HG02642 (cell line): ENCODE results near the gene YTHDF2.
"Not testable (repeated sequence)": the region's sequence is repeated elsewhere in the genome, so short reads cannot be mapped to it uniquely, and the experiment has no call there.

Experiments used
- ATAC-seq: cut with Tn5 transposase; IDR thresholded peaks from one replicate; pipeline ENCODE4 v1.9.1; 2021; ENCODE audit warnings: mild to moderate bottlenecking; ENCODE audit not compliant: unreplicated experiment, poor library complexity

The YTHDF2 gene

GRCh38 chr1:28758420-28758819 is 21.7 kb downstream of the YTHDF2 start:
- no peak for ATAC-seq

- no peak for ATAC-seq
Observed at GRCh38 chr1:28759257-28759656, 22.5 kb downstream of the YTHDF2 start.

DNA sequence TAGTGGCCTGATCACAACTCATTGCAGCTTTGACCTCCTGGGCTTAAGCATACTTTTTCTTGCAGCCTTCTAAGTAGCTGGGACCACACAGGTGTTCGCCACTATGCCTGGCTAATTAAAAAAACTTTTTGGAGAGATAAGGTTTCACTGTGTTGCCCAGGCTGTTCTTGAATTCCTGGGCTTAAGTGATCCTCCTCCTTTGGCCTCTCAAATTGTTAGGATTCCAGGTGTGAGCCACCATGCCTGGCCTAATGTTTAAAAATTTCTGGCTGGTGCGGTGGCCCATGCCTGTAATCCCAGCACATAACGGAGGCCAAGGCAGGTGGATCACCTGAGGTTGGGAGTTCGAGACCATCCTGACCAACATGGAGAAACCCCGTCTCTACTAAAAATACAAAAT is 24.4 kb downstream of the YTHDF2 start:
- no peak for ATAC-seq

GRCh38 chr1:28766532-28767183 is 29.9 kb downstream of the YTHDF2 start:
- ATAC-seq: no peak

- ATAC-seq: no peak
Observed at GRCh38 chr1:28770601-28771165, 33.9 kb downstream of the YTHDF2 start.

- ATAC-seq: not testable (repeated sequence)
Observed at GRCh38 chr1:28771921-28772320, 35.2 kb downstream of the YTHDF2 start.

- ATAC-seq: no peak
Observed at GRCh38 chr1:28773105-28773504, 36.4 kb downstream of the YTHDF2 start.

GRCh38 chr1:28775121-28775942 is 38.6 kb downstream of the YTHDF2 start:
- ATAC-seq: no peak

GRCh38 chr1:28776341-28776740 is 39.6 kb downstream of the YTHDF2 start:
- no peak for ATAC-seq

GRCh38 chr1:28778021-28778420 is 41.3 kb downstream of the YTHDF2 start:
- no peak for ATAC-seq

GRCh38 chr1:28779751-28780408 is 43.1 kb downstream of the YTHDF2 start:
- no peak for ATAC-seq

- no peak for ATAC-seq
Observed at GRCh38 chr1:28781305-28781704, 44.6 kb downstream of the YTHDF2 start.

DNA sequence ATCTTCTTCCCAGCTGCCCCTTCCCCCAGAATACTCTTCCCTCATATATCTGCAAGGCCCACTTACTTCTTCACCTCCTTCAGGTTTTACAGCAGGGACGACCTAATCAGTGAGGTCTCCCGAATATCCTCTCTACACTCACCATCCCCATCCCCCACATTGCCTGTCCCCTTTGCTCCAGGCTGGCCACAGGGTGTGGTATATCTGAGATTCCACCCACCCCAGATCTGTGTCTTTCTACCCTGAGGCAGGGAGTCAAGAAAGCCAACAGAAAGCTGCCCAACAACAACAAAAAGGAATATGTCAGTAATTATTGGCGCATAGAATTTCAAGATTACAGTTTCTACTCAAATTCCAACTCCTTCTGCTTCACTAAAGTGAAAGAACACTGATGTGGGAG is 45.3 kb downstream of the YTHDF2 start:
- ATAC-seq: no peak

- no peak for ATAC-seq
Observed at GRCh38 chr1:28783363-28783762, 46.6 kb downstream of the YTHDF2 start.

DNA sequence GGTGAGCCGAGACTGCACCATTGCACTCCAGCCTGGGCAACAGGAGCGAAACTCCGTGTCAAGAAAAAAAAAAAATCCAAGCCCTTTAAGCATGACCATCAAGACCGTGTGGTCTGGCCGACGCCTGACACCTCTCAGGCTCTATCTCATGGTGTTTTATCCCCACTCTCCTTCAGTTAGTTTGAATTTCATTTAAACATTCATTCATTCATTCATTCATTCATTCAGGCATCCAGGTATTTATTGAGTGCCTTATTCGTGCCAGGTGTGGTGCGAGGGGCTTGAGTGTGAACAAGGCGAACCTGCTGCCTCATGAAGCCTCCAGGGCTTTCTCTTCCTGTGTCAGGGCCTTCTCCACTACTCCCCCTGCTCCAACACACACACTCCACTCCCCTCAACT is 52.7 kb downstream of the YTHDF2 start:
- no peak for ATAC-seq

DNA sequence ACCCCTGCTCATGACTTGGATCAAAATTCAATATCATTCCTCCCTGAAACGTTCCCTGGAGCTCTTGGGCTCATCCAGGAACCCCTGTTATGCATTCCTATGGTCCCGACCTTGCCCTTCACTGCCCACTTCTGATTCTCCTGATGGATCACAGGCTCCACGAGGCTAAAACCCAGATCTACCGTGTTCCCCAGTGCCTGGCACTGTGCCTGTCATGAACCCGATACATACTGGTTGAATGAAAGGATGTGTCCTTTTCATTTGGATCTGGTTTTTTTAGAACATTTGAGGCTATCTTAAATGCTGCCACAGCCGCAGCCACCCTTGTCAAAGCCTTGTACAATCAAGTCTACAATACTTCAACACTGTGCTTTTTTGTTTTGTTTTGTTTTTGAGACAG is 53.1 kb downstream of the YTHDF2 start:
- ATAC-seq: no peak

DNA sequence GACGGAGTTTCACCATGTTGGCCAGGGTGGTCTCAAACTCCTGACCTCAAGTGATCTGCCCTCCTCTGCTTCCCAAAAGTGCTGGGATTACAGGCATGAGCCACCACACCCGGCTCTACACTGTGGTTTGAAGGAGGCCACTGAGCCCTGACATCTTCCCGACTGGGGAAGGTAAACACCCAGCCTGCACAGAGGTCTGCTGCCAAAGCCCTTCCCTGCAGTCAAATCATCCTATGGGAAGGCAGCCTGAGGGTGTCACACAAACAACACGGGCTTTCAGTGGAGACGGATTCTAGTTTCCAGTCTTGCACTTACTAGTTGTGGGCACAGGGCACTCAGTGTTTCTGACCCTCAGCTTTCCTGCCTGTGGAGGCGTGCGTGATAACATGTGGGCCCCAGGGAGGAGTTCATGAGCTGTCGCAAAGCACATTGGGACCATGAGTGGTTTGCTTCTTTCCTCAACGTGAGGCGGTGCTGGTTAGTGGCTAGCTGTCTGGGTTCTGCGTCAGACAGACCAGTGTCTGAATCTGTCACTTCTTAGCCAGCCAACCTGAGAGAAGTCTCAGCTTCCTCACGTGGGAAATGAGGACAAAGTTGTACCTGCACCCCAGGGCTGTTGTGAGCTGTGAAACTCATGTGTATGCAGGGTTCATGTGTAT is 53.8 kb downstream of the YTHDF2 start:
- ATAC-seq: no peak

- not testable (repeated sequence) for ATAC-seq
Observed at GRCh38 chr1:28791929-28792328, 55.2 kb downstream of the YTHDF2 start.

GRCh38 chr1:28792644-28793121 is 55.9 kb downstream of the YTHDF2 start:
- ATAC-seq: no peak

GRCh38 chr1:28794582-28794981 is 57.8 kb downstream of the YTHDF2 start:
- ATAC-seq: not testable (repeated sequence)
